Stimulated activated CD8-positive, alpha-beta memory T cell treated with anti-CD3 and anti-CD28 coated beads, Interleukin-15, amount 100 ng/mL, for 48 hours (primary cell): ENCODE data around the gene CNIH3.
"Not testable (repeated sequence)": the region's sequence is repeated elsewhere in the genome, so short reads cannot be mapped to it uniquely, and the experiment has no call there.

Experiments used
- DNase-seq, 2 donors: peaks; one replicate each; pipeline ENCODE4 v3.0.0-alpha.2; 2020; ENCODE audit warnings: low read depth in 2 of 2

Gene CNIH3

DNA sequence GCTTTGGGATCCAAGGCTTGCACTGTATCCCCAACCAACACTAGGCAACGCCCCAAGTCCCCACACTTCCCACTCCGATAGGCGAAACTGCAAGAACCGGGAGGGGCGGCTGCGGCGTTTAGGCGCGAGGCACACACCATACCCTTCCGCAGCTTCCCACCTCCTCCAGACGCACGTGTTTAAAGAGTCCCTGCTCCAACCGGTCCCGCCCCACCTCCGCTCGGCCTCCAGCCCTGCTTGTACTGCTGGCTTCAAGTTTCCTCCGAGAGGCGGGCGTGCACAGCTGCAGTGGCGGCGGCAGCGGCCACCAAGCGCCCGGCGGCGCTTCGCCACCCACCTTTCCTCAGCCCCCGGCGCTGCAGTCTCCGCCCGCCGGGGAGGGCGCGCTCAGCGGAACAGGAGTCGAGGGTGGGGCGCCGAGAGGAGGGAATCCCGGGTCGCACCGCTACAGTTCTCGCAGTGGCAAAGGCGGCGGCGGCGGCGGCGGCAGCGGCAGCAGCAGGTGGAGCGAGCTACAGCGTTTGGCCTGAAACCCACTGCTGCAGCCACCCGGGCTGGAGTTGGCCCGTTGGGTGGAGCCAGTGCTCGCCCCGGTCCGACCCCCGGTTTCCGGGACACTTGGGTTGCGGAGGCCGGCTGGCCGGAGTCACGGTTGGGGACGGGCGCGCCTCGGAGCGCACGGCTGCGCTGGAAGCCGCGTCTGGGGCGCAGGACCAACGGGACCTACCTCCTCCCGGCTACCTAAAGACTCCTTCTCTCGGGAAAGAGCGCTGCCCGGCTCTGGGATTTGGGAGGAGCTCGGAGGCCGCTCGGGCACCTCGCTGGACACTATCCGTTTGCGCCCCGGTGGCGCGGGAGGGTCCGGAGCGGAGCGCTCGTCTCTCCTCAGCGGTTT, at the start of gene CNIH3:
TSS of gene CNIH3 (plus strand) at position 457 of the 895 bp plus-strand sequence. CDS start 858 bp downstream, outside the sequence.
- peak in 1 of 2 donors; percentile 17 for DNase-seq

DNA sequence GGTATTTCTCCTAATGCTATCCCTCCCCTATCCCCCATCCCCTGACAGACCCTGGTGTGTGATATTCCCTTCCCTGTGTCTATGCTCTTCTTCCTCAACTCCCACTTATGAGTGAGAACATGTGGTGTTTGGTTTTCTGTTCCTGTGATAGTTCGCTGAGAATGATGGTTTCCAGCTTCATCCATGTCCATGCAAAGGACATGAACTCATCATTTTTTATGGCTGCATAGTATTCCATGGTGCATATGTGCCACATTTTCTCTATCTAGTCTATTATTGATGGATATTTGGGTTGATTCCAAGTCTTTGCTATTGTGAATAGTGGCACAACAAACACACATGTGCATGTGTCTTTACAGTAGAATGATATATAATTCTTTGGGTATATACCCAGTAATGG, 49.6 kb upstream of the CNIH3 start:
- DNase-seq: not testable (repeated sequence)

DNA sequence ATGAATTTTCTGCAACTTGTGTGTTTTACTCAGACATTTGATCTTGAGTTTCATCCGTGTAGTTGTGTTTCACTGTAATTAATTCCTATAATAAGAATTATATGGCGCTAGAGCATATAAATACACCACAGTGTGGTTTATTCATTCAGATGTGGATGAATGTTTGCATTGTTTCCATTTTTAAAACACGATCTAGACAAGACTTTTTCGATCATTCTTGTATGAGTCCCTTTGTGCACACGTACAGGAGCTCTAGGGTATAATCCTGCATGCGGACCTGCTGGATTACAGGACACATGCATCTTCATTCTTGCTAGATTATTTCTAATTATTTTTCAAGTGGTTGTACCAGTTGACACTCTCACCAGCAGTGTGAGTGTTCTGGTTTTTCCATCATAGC, 46.8 kb upstream of the CNIH3 start:
- no peak for DNase-seq

- not testable (repeated sequence) for DNase-seq
Observed at GRCh38 chr1:224571975-224572374, 44.1 kb upstream of the CNIH3 start.

GRCh38 chr1:224579526-224579925, 36.6 kb upstream of the CNIH3 start:
- DNase-seq: no peak

DNA sequence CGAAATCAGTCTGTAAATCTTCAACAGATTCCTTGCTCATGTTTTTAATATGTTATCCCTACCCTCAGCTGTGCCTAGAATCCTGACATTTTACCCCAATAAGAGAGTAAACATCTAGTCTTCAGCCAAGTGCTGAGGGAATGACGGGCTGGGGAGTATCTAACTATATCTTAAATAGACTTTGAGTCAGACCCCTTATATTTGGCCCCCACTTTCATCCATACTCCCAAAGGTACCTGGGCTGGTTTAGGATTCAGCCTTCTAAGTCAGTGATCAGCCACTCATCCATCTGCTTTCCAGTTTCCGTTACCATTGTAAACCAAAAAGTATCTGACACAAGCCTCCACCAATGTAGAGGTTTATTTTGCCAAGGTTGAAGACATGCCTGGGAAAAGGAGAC, 36.1 kb upstream of the CNIH3 start:
- DNase-seq: no peak

- no peak for DNase-seq
Observed at GRCh38 chr1:224582041-224582440, 34.1 kb upstream of the CNIH3 start.

DNA sequence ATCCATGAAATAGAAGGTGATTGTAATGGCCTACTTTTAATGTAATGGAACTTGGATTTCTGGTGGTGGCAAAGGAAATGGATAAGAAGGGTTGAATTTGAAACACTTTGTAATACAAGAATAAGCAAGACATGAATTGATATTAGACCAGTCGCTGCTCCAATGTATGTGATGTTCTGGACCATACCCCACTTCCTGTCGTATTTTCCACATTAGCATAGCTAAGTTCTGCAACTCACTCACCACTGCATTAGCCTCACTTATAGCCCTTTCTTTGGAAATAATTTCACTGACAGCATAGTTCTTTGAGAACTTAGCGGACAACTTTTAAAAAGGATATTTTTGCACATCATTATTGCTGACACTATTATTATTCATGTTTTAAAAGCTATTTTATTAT, 32.3 kb upstream of the CNIH3 start:
- DNase-seq: no peak

GRCh38 chr1:224585051-224585450, 31.1 kb upstream of the CNIH3 start:
- no peak for DNase-seq

- no peak for DNase-seq
Observed at GRCh38 chr1:224587051-224587450, 29.1 kb upstream of the CNIH3 start.

- DNase-seq: no peak
Observed at GRCh38 chr1:224588515-224588914, 27.6 kb upstream of the CNIH3 start.

DNA sequence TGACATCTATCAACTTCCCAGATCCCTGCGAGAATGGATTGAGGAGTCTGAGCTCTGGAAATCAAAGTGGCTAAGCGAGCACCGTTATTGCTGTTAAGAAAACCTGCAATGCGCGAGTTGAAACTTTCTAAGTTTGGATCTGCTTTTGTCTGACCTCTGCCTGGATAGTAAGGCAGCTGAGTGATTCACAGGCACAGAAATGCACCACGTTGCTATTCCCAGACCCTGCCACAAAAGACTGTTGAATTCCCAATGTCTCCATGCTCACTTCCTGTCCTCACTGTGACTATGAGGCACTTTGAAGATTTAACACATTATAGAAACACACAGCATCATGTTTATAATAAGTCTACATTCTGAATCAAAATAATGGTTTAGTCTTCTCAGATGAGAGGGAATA, 27.1 kb upstream of the CNIH3 start:
- DNase-seq: no peak

DNA sequence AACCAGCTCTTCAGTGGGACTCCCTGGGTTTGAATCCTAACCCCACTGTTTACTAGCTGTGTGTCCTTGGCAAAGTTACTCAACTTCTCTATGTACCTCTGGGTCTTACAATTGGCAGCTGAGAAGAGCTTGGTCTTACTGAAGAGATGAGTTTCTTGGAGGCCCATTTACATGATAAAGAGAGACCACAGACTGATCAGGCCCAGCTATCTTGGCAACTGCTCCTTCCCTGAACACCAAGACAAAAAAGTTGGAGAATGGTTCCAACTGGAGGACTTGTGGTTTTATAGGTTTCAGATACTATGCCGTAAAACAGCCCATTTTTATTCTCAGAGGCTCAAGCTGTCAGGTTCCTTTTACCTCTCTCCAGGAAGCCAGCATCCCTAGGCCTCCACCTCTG, 24.8 kb upstream of the CNIH3 start:
- DNase-seq: no peak

GRCh38 chr1:224592636-224593582, 23.2 kb upstream of the CNIH3 start:
- DNase-seq: no peak

- no peak for DNase-seq
Observed at GRCh38 chr1:224594360-224594759, 21.8 kb upstream of the CNIH3 start.

- no peak for DNase-seq
Observed at GRCh38 chr1:224594851-224595250, 21.3 kb upstream of the CNIH3 start.

- DNase-seq: no peak
Observed at GRCh38 chr1:224605482-224606181, 10.5 kb upstream of the CNIH3 start.

DNA sequence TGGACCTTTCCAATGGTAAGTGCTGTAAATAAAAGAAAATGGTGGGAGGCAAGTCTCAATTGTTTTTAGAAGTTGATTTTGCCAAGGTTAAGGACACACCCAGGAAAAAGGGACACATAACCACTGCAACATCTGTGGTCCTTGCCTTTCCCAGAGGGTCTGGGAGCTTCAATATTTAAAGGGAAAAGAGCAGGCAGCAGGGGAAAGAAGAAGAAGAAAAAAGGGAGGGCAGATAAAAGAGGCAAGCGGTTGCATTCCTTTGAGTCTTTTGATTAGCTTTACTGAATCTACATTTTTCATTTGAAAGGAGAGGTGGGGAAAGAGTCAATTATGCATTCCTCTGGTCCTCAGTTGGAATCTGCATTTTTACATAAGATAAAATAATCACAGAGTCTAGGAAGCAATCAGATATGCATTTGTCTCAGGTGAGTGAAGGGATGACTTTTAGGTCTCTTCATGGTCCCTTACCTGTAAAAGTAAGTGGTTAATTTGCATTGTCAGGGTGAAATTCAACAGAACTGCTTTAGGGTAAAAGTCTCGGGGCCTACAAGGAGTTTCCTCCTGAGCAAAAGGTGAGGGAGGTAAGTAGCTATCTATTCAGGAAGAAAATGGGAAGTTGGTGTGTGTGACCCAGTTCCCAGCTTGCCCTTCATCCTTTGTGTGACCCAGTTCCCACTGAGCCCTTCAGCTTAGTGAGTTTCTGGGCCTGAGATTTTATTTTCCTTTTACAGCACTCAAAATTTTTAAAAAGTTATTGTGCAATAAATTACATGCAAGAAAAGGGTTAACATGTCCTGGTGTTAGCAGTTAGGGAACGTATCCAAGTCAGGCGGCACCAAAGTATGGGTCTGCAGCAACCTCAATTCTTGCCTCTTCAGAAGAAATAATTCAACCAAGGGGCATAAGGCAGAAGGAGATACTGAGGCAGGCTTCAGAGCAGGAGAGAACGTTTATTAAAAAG, 8.6 kb upstream of the CNIH3 start:
- no peak for DNase-seq

DNA sequence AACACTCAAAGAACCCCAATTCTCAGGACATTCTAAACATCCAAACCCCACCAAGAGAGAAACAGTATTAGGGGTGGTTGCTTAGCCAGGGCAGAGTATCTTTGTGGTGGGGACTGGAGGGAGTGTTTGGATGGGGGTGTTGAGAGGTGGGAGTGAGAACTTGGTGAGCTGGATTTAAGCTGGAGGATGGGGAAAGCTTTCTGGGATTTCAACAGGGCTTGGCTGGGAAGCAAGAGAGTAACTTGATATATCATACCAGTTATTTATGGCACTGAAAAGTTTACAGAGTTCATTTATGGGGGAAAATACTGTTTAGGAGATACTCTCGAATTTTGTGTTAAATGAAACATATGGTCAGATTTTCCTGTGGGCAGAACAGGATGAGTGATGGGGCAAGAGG, 6.8 kb upstream of the CNIH3 start:
- DNase-seq: no peak

DNA sequence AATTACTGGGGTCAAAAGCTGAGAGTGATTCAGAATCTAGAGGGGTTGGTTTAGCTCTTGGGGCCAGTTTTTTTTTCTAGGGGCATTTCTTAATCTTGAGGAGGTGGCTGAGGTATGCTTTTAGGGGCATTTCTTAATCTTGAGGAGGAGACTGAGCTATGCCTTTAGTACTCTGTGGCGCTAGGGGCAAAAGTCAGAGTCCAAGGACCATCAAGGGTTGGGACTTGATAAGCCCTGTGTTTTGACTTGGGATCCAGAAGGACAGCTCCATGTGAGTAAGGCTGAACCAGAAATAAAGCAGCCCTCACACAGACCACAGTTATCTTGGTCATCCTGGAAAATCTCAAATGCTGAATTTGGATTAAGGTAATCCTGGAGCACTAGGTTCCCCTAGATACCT, 3.9 kb upstream of the CNIH3 start:
- DNase-seq: no peak

GRCh38 chr1:224613486-224613885, 2.6 kb upstream of the CNIH3 start:
- DNase-seq: no peak
